HEK293 (cell line): ENCODE results near the gene RAB11FIP5.
A peak's percentile ranks its signal among the peaks of the same experiment; 100 is the strongest.

Source experiments
- EGR2 ChIP-seq: fragments of 450-650 bp; formaldehyde crosslinking; IDR thresholded peaks from 2 replicates; pipeline ENCODE4 v1.5.1; 2016; ENCODE audit warnings: low read depth, missing biosample characterization, missing genetic modification characterization
- GFI1B ChIP-seq: fragments of 450-650 bp; formaldehyde crosslinking; IDR thresholded peaks from 2 replicates; pipeline ENCODE4 v1.5.1; 2016; ENCODE audit warnings: missing biosample characterization, missing genetic modification characterization
- OSR2 ChIP-seq: fragments of 450-650 bp; formaldehyde crosslinking; IDR thresholded peaks from 2 replicates; pipeline ENCODE4 v1.5.1; 2016; ENCODE audit warnings: missing biosample characterization, missing genetic modification characterization
- SP2 ChIP-seq: fragments of 450-650 bp; formaldehyde crosslinking; IDR thresholded peaks from 2 replicates; pipeline ENCODE4 v1.5.1; 2016; ENCODE audit warnings: missing biosample characterization, missing genetic modification characterization
- TRIM28 ChIP-seq: IDR thresholded peaks from 2 replicates; pipeline ENCODE4 v1.6.1; 2011; ENCODE audit warnings: low read length, control low read depth, borderline replicate concordance
- YY1 ChIP-seq: fragments of 450-650 bp; formaldehyde crosslinking; IDR thresholded peaks from 2 replicates; pipeline ENCODE4 v1.5.1; 2018; ENCODE audit warnings: missing biosample characterization, missing genetic modification characterization
- ZBTB1 ChIP-seq: fragments of 450-650 bp; formaldehyde crosslinking; IDR thresholded peaks from 2 replicates; pipeline ENCODE4 v1.5.1; 2016; ENCODE audit warnings: missing biosample characterization, missing genetic modification characterization
- ZBTB6 ChIP-seq: fragments of 450-650 bp; formaldehyde crosslinking; IDR thresholded peaks from 2 replicates; pipeline ENCODE4 v1.5.1; 2017; ENCODE audit warnings: missing biosample characterization, missing genetic modification characterization
- ZEB2 ChIP-seq: fragments of 450-650 bp; formaldehyde crosslinking; IDR thresholded peaks from 2 replicates; pipeline ENCODE4 v1.5.1; 2016; ENCODE audit warnings: missing biosample characterization, missing genetic modification characterization
- ZNF2 ChIP-seq: fragments of 450-650 bp; formaldehyde crosslinking; IDR thresholded peaks from 2 replicates; pipeline ENCODE4 v1.5.1; 2016; ENCODE audit warnings: missing biosample characterization, missing genetic modification characterization
- ZNF311 ChIP-seq: fragments of 450-650 bp; formaldehyde crosslinking; IDR thresholded peaks from 2 replicates; pipeline ENCODE4 v1.5.1; 2017; ENCODE audit warnings: missing biosample characterization, missing genetic modification characterization, borderline replicate concordance
- ZNF362 ChIP-seq: fragments of 450-650 bp; formaldehyde crosslinking; IDR thresholded peaks from 2 replicates; pipeline ENCODE4 v1.5.1; 2016; ENCODE audit warnings: missing biosample characterization, missing genetic modification characterization
- ZNF391 ChIP-seq: fragments of 450-650 bp; formaldehyde crosslinking; IDR thresholded peaks from 2 replicates; pipeline ENCODE4 v1.5.1; 2016; ENCODE audit warnings: low read depth, missing biosample characterization, missing genetic modification characterization, borderline replicate concordance
- ZNF423 ChIP-seq: fragments of 450-650 bp; formaldehyde crosslinking; IDR thresholded peaks from 2 replicates; pipeline ENCODE4 v1.5.1; 2016; ENCODE audit warnings: missing biosample characterization, missing genetic modification characterization
- ZNF426 ChIP-seq: fragments of 450-650 bp; formaldehyde crosslinking; IDR thresholded peaks from 2 replicates; pipeline ENCODE4 v1.5.1; 2017; ENCODE audit warnings: missing biosample characterization, missing genetic modification characterization, mild to moderate bottlenecking, inconsistent platforms, moderate library complexity
- ZNF473 ChIP-seq: fragments of 450-650 bp; formaldehyde crosslinking; IDR thresholded peaks from 2 replicates; pipeline ENCODE4 v1.5.1; 2017; ENCODE audit warnings: missing biosample characterization, missing genetic modification characterization
- ZNF510 ChIP-seq: fragments of 450-650 bp; formaldehyde crosslinking; IDR thresholded peaks from 2 replicates; pipeline ENCODE4 v1.5.1; 2018; ENCODE audit warnings: mild to moderate bottlenecking, missing genetic modification characterization, missing biosample characterization; ENCODE audit not compliant: insufficient replicate concordance
- ZNF548 ChIP-seq: fragments of 450-650 bp; formaldehyde crosslinking; IDR thresholded peaks from 2 replicates; pipeline ENCODE4 v1.5.1; 2016; ENCODE audit warnings: missing biosample characterization, missing genetic modification characterization
- ZNF571 ChIP-seq: fragments of 450-650 bp; formaldehyde crosslinking; IDR thresholded peaks from 2 replicates; pipeline ENCODE4 v1.5.0; 2017; ENCODE audit warnings: missing biosample characterization, missing genetic modification characterization
- ZNF585B ChIP-seq: fragments of 450-650 bp; formaldehyde crosslinking; IDR thresholded peaks from 2 replicates; pipeline ENCODE4 v1.5.1; 2016; ENCODE audit warnings: missing biosample characterization, missing genetic modification characterization
- ZNF664 ChIP-seq: fragments of 450-650 bp; formaldehyde crosslinking; IDR thresholded peaks from 2 replicates; pipeline ENCODE4 v1.5.1; 2016; ENCODE audit warnings: missing biosample characterization, missing genetic modification characterization
- ZNF747 ChIP-seq: fragments of 450-650 bp; formaldehyde crosslinking; IDR thresholded peaks from 2 replicates; pipeline ENCODE4 v1.5.1; 2016; ENCODE audit warnings: missing biosample characterization, missing genetic modification characterization
- ZNF791 ChIP-seq: fragments of 450-650 bp; formaldehyde crosslinking; IDR thresholded peaks from 2 replicates; pipeline ENCODE4 v1.5.1; 2016; ENCODE audit warnings: missing biosample characterization, missing genetic modification characterization
- ZSCAN18 ChIP-seq: fragments of 450-650 bp; formaldehyde crosslinking; IDR thresholded peaks from 2 replicates; pipeline ENCODE4 v1.5.1; 2016; ENCODE audit warnings: missing biosample characterization, missing genetic modification characterization
- ZSCAN4 ChIP-seq: fragments of 450-650 bp; formaldehyde crosslinking; IDR thresholded peaks from 2 replicates; pipeline ENCODE4 v1.5.1; 2017; ENCODE audit warnings: missing biosample characterization, missing genetic modification characterization
- TF ChIP-seq, protein P1 (sequence below): fragments of 450-650 bp; formaldehyde crosslinking; IDR thresholded peaks from 2 replicates; pipeline ENCODE4 v1.5.1; 2016; ENCODE audit warnings: missing biosample characterization, missing genetic modification characterization
- TF ChIP-seq, protein P2 (sequence below): fragments of 450-650 bp; formaldehyde crosslinking; IDR thresholded peaks from 2 replicates; pipeline ENCODE4 v1.5.1; 2016; ENCODE audit warnings: missing biosample characterization, missing genetic modification characterization
- TF ChIP-seq, protein P3 (sequence below): fragments of 450-650 bp; formaldehyde crosslinking; IDR thresholded peaks from 2 replicates; pipeline ENCODE4 v1.5.1; 2017; ENCODE audit warnings: missing biosample characterization, missing genetic modification characterization

Gene RAB11FIP5

DNA sequence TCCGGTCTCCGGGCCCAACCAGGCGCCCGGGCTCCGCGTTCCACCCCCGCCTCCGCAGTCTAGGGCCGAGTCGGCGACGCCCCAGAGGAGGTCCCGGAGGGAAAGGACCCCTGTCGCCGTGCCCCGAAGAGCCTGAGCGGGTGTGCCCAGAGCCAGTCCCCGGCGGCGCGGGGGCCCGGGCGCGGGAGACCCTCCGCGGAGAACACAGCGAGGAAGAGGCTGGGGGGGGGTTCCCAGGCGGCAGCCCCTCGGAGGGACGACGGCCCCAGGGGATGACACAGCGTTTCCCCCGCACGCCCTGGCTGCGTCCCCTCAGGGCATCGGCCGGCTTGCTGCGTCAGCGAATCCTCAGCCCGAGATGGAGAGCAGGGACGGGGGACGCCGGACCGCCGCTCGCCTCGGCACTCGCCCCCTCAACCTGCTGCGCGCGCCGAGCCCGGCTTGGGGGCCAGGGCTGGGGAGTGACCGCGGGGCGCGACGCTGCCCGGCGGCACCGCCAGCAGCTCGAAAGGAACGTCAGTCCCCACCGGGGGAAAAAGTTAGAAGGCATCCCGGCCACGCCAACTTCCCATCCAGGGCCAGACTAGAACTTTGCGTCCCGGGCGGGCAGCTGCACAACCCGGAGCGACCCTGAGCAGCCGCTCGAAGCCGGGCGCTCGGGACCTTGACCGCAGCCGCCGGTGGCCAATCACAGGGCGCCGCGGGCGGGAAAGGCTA, 41.9 kb downstream of the RAB11FIP5 start (continued):
- TF ChIP-seq ZSCAN18 (tag by site-specific recombination) (no peak), OSR2 (no peak), ZNF510 (tag by site-specific recombination) (no peak), ZSCAN4 (tag by site-specific recombination) (no peak), GFI1B (tag by site-specific recombination) (no peak), ZBTB1 (tag by site-specific recombination) (no peak), ZNF585B (tag by site-specific recombination) (no peak), ZNF311 (no peak), EGR2 (tag by site-specific recombination) (0 out of 2 replicates have a peak, but pooled peaks have one; percentile 14), ZNF664 (no peak), ZNF548 (tag by site-specific recombination) (no peak), SP2 (tag by site-specific recombination) (peak; percentile 75), ZNF791 (tag by site-specific recombination) (no peak), ZNF426 (tag by site-specific recombination) (no peak), ZNF423 (tag by site-specific recombination) (no peak), ZNF2 (tag by site-specific recombination) (no peak), YY1 (tag by site-specific recombination) (no peak), ZBTB6 (0 out of 2 replicates have a peak, but pooled peaks have one; percentile 69), ZNF747 (tag by site-specific recombination) (no peak), ZNF362 (tag by site-specific recombination) (no peak), ZEB2 (tag by site-specific recombination) (no peak), TRIM28 (no peak), ZNF473 (tag by site-specific recombination) (no peak), ZNF391 (tag by site-specific recombination) (no peak), ZNF571 (tag by site-specific recombination) (no peak)
- TF ChIP-seq, protein P1, sequence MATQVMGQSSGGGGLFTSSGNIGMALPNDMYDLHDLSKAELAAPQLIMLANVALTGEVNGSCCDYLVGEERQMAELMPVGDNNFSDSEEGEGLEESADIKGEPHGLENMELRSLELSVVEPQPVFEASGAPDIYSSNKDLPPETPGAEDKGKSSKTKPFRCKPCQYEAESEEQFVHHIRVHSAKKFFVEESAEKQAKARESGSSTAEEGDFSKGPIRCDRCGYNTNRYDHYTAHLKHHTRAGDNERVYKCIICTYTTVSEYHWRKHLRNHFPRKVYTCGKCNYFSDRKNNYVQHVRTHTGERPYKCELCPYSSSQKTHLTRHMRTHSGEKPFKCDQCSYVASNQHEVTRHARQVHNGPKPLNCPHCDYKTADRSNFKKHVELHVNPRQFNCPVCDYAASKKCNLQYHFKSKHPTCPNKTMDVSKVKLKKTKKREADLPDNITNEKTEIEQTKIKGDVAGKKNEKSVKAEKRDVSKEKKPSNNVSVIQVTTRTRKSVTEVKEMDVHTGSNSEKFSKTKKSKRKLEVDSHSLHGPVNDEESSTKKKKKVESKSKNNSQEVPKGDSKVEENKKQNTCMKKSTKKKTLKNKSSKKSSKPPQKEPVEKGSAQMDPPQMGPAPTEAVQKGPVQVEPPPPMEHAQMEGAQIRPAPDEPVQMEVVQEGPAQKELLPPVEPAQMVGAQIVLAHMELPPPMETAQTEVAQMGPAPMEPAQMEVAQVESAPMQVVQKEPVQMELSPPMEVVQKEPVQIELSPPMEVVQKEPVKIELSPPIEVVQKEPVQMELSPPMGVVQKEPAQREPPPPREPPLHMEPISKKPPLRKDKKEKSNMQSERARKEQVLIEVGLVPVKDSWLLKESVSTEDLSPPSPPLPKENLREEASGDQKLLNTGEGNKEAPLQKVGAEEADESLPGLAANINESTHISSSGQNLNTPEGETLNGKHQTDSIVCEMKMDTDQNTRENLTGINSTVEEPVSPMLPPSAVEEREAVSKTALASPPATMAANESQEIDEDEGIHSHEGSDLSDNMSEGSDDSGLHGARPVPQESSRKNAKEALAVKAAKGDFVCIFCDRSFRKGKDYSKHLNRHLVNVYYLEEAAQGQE (tag by site-specific recombination) = no peak
- TF ChIP-seq, protein P2, sequence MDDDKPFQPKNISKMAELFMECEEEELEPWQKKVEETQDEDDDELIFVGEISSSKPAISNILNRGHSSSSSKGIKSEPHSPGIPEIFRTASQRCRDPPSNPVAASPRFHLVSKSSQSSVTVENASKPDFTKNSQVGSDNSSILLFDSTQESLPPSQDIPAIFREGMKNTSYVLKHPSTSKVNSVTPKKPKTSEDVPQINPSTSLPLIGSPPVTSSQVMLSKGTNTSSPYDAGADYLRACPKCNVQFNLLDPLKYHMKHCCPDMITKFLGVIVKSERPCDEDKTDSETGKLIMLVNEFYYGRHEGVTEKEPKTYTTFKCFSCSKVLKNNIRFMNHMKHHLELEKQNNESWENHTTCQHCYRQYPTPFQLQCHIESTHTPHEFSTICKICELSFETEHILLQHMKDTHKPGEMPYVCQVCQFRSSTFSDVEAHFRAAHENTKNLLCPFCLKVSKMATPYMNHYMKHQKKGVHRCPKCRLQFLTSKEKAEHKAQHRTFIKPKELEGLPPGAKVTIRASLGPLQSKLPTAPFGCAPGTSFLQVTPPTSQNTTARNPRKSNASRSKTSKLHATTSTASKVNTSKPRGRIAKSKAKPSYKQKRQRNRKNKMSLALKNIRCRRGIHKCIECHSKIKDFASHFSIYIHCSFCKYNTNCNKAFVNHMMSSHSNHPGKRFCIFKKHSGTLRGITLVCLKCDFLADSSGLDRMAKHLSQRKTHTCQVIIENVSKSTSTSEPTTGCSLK (tag by site-specific recombination) = no peak
- TF ChIP-seq, protein P3, sequence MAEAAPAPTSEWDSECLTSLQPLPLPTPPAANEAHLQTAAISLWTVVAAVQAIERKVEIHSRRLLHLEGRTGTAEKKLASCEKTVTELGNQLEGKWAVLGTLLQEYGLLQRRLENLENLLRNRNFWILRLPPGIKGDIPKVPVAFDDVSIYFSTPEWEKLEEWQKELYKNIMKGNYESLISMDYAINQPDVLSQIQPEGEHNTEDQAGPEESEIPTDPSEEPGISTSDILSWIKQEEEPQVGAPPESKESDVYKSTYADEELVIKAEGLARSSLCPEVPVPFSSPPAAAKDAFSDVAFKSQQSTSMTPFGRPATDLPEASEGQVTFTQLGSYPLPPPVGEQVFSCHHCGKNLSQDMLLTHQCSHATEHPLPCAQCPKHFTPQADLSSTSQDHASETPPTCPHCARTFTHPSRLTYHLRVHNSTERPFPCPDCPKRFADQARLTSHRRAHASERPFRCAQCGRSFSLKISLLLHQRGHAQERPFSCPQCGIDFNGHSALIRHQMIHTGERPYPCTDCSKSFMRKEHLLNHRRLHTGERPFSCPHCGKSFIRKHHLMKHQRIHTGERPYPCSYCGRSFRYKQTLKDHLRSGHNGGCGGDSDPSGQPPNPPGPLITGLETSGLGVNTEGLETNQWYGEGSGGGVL (tag by site-specific recombination) = peak; percentile 87
